ENCODE results near the gene PGAM2.
"Not testable (repeated sequence)": the region's sequence is repeated elsewhere in the genome, so short reads cannot be mapped to it uniquely, and the experiment has no call there.

PGAM2 gene

DNA sequence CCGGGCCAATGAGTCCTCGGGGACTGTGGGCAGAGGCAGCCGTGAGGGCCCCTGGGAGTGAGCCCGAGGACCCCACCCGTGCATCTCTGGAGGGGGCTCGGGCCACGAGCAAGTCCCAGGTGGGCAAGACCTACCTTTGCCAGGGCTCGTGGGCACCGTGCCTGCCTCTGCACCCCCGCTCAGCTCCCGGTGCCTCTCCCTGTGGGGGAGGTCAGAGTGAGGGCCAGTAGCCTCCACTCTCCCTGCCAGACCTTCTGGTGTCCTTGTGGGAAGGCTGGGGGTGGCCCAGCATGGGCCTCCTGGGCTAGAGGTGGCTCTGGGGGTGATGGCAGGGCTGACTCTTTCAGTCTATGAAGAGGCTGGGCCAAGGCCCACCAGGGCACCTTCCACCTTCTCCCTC, 35.9 kb downstream of the PGAM2 start:
- DNase-seq (ENCODE audit: low read depth), result not testable (repeated sequence)

DNA sequence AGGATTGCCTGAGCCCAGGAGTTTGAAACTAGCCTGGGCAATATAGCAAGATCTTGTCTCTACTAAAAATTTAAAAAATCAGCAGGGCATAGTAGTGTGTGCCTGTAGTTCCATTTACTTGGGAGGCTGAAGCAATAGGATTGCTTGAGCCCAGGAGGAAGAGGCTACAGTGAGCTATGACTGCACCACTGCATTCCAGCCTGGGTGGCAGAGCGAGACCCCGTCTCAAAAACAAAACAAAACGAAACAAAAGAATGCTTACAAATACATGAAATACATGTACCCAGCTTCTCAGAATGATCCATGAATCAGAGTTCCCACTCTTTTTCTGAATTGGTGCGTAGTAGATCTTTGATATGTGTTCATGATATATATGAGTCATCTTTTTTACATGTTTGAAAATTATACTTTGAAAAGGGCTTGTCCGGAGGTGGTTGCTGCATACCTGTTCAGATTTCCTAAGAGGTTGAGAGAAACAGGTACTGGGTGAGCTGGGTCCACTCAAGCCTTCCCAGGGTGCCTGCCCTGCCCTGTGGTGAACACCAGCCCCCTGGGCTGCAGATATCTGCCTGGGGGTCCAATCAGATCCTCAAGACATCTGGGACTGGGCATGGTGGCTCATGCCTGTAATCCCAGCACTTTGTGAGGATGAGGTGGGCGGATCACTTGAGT, 42.4 kb downstream of the PGAM2 start:
- not testable (repeated sequence) for DNase-seq (ENCODE audit: low read depth)

DNA sequence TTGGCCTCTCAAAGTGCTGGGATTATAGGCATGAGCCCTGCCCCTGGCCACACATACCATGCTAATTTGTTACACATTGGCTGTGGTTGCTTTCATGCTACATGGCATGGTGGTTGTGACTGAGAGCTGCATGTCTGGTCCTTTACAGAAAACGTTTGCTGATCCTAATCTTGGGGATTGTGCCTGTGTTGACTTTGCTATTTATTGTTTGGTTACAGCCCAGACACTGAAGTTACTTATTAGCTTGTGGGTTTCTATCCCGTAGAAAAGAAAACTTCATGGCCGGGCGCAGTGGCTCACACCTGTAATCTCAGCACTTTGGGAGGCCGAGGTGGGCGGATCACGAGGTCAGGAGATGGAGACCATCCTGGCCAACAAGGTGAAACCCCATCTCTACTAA, 43.3 kb downstream of the PGAM2 start:
- not testable (repeated sequence) for DNase-seq (ENCODE audit: low read depth)

DNA sequence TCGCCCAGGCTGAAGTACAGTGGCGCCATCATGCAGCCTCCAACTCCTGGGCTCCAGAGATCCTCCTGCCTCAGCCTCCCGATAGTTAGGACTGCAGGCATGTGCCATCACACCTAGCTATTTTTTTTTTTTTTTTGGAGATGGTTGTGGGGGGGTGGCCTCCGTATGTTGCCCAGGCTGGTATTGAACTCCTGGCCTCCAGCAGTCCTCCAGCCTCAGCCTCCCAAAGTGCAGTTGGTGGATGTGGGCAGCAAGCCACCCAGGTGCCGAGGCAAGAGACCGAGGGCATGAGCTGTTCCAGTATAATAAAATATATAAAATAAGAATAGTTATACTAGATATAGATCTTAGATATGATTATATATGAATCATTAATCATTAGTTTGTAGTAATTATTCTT, 45.5 kb downstream of the PGAM2 start:
- not testable (repeated sequence) for DNase-seq (ENCODE audit: low read depth)

DNA sequence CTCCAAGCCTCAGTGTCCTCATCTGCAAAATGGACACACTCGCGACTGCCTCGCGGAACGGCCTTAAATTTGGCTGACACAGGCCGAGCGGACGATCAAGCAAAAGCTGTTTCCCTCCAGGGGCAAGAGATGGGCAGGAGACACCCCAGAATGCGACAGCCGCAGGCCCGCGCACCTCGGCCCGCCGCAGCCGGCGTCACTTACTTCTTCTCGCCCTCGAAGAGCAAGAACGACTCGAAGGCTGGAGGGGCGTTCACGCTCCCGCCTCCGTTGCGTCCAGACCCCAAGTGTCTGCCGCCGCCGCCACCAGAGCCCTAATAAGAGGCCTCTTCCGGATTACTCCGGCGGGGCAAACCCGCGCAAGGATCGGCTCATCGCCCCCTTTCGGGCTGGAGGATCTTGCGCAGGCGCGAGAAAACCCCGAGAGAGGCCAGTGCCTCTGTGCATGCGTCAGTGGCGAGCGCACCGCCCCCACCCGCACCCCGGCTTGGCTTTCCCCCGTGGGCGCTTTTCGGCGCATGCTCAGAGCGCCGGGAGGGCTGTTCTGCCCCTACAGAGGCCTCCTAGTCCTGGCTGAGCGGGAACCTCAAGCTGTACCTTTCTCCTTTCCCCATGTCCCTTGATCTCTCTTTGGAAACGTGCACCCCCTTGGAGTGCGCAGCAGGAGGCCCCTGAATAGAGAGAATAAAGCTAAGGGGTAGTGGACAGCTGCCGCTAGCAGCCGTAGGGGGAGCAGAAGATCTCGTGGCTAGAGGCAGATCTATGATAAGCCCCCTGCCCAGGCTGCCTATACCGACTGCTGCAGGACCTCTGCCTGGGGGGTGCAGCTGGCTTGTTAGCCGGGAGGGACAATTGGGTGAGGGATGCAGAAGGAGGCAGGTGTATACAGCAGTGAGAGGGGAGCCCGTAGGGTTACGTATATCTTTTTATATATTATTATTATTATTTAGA, 46.2 kb downstream of the PGAM2 start:
- DNase-seq (ENCODE audit: low read depth), result peak; percentile 95

DNA sequence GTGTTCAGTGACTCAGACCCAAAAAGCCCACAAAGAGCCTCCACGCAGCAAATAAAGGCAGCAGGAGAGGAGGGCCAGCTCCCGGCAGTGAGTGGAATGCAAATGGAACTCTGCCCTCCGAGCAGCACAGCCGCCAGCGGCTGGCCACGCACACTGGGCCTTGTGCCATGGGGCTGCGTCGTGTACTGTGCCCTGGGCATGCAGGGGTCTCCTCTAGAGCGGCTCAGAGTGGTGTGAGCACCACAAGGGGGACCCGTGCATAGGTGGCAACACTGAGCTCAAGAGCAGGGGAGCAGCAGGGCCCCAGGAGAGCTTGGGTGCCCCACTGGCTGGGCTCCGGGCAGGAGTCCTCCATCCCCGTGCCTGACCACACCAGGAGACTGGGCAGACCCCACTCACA, 50.3 kb downstream of the PGAM2 start:
- not testable (repeated sequence) for DNase-seq (ENCODE audit: low read depth)

All from EH (cell line).